Measurements from ENCODE around the gene KCNJ12. TPM values are rescaled to one million over a fixed set of nuclear protein-coding genes. Genes with fewer than 3 reads are reported as not detected.

Gene KCNJ12
- total and polyA plus RNA-seq, 8 donors, result 0.09 to 0.37 (median 0.14) TPM

DNA sequence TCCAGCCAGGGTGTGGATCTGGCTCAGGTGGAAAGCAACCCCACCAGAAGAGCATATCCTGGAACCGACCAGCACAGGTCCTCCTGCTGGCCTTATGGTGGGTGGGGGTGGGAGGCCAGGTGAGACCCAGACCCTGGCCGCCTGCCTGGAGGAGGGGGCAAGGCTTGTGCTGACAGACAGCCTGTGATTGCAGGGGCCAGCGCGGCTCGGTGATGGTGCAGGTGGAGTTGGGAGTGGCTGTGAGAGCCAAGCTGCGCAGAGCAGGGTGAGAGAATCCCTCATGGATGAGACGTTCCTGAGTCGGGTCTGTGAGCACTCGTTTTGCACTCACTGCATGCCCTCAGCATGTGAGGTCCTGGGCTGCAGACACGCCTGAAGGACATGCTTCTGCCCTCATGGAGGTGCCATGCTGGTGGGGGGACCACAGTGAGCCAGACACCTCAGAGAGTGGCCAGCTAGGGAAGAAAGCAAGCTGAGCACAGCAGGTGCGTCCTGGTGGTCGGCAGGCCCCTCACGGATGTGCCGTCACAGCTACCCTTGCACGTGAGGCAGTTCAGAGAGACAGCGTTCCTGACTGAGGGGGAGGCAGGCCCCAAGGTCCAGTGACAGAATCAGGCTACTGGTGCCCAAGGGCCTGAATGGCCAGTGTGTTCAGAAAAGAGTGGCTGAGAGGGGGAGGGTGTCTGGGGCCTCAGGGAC lies 3.8 kb upstream of the KCNJ12 start:
- H3K27me3 ChIP-seq, result peaks cover 0 to 4% (median 0%) of the 10 kb centered on the region in 4 donors
- H3K4me3 ChIP-seq, result no peak overlapping the region
- peaks cover 0 to 9% (median under 1%) of the 10 kb centered on the region in 3 donors for H3K4me1 ChIP-seq
- DNase-seq, result peak in 1 of 6 donors; percentile 45
- H3K27ac ChIP-seq, result no peak overlapping the region
- ATAC-seq, result no peak
- FAIRE-seq, result no peak
- H3K9me3 ChIP-seq, result no peaks in the 10 kb centered on the region
- WGBS, 2 donors, result 55 to 64% methylated on average over 16 of the region's 16 CpGs
- H3K36me3 ChIP-seq, result no peaks in the 10 kb centered on the region
- intact Hi-C loops (cut with DNase I), result no loop called here
- TF ChIP-seq, protein P1, sequence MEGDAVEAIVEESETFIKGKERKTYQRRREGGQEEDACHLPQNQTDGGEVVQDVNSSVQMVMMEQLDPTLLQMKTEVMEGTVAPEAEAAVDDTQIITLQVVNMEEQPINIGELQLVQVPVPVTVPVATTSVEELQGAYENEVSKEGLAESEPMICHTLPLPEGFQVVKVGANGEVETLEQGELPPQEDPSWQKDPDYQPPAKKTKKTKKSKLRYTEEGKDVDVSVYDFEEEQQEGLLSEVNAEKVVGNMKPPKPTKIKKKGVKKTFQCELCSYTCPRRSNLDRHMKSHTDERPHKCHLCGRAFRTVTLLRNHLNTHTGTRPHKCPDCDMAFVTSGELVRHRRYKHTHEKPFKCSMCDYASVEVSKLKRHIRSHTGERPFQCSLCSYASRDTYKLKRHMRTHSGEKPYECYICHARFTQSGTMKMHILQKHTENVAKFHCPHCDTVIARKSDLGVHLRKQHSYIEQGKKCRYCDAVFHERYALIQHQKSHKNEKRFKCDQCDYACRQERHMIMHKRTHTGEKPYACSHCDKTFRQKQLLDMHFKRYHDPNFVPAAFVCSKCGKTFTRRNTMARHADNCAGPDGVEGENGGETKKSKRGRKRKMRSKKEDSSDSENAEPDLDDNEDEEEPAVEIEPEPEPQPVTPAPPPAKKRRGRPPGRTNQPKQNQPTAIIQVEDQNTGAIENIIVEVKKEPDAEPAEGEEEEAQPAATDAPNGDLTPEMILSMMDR (IDR thresholded peaks at IDR 0.05), result no peak

DNA sequence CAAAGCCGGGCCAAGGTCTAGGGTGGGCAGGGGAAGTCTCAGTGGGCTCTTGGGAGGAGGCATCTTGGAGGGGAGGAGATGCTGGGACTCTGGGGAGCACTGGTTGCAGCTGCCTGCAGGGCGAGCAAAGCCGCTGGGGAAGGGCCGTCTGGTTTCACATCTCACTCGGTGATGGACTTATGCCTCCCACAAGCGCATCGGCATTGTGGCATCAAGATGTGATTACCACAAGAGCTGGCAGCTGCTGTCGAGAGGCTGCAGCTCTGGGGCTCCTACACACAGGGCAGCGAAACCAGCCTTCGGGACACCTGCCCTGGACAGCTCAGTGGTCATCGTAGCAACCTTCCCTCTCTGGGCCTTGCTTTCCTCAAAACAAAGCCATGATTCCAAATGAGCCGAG lies 3.1 kb upstream of the KCNJ12 start:
- H3K27me3 ChIP-seq, result peaks cover 0 to 9% (median 0%) of the 10 kb centered on the region in 4 donors
- WGBS, 2 donors, result 54 to 55% methylated on average over 12 of the region's 12 CpGs
- intact Hi-C loops (cut with DNase I), result no loop called here
- H3K4me1 ChIP-seq, result peaks cover 0 to 14% (median 6%) of the 10 kb centered on the region in 3 donors
- no peak overlapping the region for H3K27ac ChIP-seq
- DNase-seq (peak in 1 of 6 donors; percentile 19), ATAC-seq (no peak), FAIRE-seq (no peak)
- TF ChIP-seq, protein P1 (IDR thresholded peaks at IDR 0.05), result no peak
- no peaks in the 10 kb centered on the region for H3K36me3 ChIP-seq
- no peaks in the 10 kb centered on the region for H3K9me3 ChIP-seq
- H3K4me3 ChIP-seq, result no peak overlapping the region

DNA sequence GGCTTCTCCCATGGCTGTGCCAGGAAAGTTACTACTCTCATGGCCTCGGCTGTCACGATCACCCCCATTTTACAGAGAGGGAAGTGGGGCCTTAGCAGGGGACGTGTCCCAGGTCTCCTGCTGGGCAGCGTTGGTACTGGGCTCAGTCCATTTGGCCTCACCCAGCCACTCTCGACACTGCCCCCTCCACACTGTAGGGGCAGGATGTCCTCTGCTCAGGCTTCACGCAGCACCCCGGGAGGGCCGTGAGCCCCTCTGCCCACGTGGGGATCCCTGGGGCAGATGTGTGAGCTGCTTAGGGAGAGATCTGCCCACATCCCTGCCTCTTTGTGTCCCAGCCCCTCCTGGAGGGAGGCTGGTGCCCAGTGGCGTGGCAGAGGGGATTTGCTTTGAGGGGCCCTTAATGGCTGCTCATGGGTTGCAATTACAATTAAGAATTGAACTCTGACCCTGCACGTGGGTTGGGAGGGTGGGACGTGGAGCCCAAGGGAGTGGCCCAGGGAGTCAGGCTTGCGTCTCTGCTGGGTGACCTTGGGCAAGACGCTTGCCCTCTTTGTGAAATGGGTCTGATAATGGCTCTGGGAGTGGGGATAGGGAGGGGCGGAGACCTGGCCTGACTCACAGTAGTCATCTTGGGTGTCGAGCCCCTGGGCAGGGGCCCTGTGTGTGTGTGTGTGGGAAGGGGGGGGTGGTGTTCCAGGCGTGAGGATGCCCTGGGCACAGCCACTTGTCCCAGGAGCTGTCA lies 2.3 kb upstream of the KCNJ12 start:
- FAIRE-seq (no peak), DNase-seq (peak in 1 of 6 donors; percentile 28), ATAC-seq (no peak)
- TF ChIP-seq, protein P1 (IDR thresholded peaks at IDR 0.05), result no peak
- Histone ChIP-seq H3K4me1 (peaks cover 0 to 14% (median 6%) of the 10 kb centered on the region in 3 donors), H3K27me3 (peaks cover 0 to 15% (median 0%) of the 10 kb centered on the region in 4 donors), H3K9me3 (no peaks in the 10 kb centered on the region), H3K27ac (no peak overlapping the region), H3K4me3 (no peak overlapping the region), H3K36me3 (no peaks in the 10 kb centered on the region)
- intact Hi-C loops (cut with DNase I), result no loop called here
- 39 to 46% methylated on average over 16 to 17 of the region's 17 CpGs for WGBS, 2 donors

DNA sequence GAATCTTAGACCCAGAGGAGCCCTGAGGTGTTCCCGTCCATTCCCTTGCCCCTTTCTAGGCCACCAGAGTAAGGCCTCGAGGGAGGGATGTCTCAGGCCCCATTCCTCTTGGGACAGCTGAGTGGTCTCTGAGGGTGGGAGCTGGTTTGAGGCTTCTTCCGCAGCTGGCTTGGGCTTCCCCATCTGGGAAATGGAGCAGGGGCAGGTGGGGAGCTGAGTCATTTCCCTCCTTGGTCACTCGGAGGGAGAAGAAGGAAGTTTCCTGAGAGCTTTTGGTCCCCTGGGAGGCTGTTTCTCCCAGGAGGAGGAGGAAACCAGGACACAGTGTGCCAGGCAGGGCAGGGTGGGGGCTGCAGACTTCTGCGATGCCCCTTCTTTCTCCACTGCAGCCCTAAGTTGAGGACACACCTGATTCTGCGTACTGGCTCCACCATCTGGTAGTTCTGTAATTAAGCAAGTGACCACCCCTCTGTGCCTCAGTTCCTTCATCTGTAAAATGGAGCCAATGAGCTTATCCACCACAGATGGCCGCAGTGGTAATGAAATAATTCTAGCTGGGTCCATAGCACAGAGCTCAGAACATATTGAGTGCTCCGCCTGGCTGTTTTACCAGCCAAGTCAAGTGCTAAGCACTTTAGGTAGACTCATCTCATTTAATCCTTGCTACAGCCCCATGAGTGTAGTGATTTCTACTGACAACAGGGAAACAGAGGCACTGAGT lies 1.6 kb upstream of the KCNJ12 start:
- intact Hi-C loops (cut with DNase I), result no loop called here
- Histone ChIP-seq H3K9me3 (no peaks in the 10 kb centered on the region), H3K4me3 (no peak overlapping the region), H3K36me3 (no peaks in the 10 kb centered on the region), H3K27ac (no peak overlapping the region), H3K27me3 (peaks cover 0 to 15% (median 0%) of the 10 kb centered on the region in 4 donors), H3K4me1 (peaks cover 0 to 14% (median 6%) of the 10 kb centered on the region in 3 donors)
- TF ChIP-seq, protein P1 (IDR thresholded peaks at IDR 0.05), result no peak
- FAIRE-seq (no peak), DNase-seq (peak in 1 of 6 donors; percentile 21), ATAC-seq (no peak)
- 57 to 63% methylated on average over 8 of the region's 8 CpGs for WGBS, 2 donors
